Measurements from ENCODE around the gene TTC33.

The TTC33 gene

DNA sequence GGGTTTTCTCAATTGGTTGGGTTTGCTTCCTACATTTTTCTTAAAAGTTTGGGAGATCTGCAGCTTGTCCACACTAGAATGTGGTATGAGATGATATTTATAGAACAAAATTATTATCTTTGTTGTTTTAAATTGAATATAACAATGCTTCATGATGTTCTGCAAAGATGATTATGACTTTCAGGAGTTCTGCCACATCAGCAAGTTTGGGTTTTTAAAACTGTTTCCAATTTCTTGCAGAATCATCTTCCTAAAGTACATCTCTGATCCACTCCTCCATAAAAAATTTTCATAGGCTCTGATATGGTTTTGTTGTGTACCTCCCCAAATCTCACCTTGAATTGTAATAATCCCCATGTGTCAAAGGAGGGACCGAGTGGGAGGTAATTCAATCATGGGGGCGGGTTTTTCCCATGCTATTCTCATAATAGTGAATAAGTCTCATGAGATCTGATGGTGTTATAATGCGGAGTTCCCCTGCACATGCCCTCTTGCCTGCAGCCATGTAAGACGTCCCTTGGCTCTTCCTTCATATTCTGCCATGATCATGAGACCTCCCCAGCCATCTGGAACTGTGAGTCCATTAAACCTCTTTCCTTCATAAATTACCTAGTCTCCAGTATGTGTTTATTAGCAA, 195.2 kb downstream of the TTC33 start:
- DNase-seq = no peak

DNA sequence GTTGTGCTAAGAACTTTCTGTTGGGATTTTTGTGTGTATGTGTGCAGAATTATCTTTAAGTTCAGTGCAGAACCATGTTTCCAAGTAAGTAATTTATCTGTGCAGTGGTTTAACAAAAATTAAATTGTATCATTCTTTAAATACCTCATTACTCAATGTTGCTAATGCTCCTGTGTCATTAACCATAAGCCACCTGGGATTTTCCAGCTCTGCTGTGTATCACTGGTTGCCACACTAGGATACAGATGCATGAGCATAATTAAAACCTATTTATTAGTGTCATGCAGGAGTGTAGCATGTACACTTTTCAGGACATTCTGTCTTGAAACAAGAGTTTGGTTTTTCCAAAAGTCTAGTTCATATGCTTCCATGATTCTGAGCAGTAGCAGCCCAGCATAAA, 196.5 kb downstream of the TTC33 start:
- no peak for DNase-seq

- no peak for DNase-seq
Measured at GRCh38 chr5:40557501-40557900, 198.3 kb downstream of the TTC33 start.

GRCh38 chr5:40556811-40557210, 198.9 kb downstream of the TTC33 start:
- DNase-seq = no peak

DNA sequence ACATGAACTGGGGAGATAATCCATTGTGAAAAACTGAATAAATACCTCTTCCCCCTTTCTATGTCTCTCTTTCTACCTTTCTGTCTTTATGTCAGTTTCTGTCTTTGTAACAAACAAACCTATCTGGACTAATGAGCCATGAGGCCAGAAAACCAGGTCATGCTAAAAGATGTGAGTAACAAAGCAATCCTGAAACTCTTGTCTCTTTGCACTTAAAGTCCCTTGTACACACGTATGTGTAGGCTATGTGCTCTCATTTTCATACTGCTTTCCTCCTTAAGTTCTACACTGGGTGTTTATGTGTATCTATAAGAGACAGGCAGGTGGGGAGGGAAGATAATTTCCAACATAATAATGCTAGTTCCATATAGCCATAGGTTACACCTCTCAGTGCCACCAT, 199.9 kb downstream of the TTC33 start:
- no peak for DNase-seq

- DNase-seq = no peak
Measured at GRCh38 chr5:40554813-40555212, 200.9 kb downstream of the TTC33 start.

DNA sequence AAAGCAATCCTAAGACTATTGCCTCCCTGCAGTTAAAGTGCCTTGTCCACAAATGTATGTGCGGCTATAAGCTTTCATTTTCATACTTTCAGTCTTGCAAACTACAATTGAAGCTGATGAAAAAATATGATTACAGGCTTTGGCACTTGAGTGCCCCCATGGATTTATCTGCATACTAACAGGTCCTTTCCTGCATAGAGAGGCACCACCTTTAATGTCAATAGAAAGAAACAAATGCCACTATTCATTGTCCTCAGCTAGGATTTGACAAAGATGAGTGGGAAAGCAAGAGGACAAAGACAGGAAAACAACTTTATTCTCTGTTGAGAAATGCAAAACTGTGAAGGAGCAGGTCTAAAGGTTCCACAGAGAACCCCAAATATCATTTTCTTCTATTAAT, 201.7 kb downstream of the TTC33 start:
- DNase-seq = no peak

- DNase-seq = no peak
Measured at GRCh38 chr5:40552981-40553380, 202.8 kb downstream of the TTC33 start.

DNA sequence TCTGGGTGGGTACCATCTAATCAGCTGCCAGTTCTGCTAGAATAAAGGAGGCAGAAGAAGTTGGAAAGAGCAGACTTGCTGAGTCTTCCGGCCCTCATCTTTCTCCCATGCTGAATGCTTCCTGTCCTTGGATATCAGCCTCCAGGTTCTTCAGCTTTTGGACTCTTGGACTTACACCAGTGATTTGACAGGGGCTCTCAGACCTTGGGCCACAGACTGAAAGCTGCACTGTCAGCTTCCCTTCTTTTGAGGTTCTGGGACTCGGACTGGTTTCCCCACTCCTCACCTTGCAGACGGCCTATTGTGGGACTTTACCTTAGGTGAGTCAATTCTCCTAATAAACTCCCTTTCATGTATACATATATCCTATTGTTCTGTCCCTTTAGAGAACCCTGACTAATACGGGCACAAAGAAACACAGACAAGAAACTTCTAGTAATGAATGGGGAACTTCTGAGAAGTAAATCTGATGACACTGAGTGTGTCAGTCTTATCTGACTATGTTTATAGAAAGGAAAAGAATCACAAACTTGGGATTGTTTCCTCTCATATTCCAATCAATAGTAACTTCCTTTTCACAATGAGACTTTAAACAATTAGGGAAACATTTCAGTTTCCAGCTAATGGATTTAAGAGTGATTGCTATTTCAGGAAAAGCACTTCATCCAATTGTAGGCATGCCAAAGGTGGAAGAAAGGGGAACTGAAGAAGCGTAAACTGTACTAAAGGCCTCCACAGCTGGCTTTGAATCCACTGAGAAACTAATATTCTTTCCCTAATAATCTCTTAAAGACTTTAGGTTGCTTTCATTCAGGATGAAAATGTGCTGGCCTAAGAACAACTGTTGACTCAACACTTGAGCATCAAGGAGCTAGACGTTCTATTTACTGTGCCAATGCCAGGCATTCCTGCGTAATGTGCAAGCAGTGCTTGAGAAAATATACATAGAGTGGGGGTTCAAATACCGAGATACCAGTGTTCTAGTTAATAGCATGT, 204.0 kb downstream of the TTC33 start:
- no peak for DNase-seq

GRCh38 chr5:40550481-40550880, 205.3 kb downstream of the TTC33 start:
- no peak for DNase-seq

GRCh38 chr5:40549616-40550015, 206.1 kb downstream of the TTC33 start:
- no peak for DNase-seq

- no peak for DNase-seq
Measured at GRCh38 chr5:40547994-40548575, 207.7 kb downstream of the TTC33 start.

GRCh38 chr5:40547557-40547956, 208.2 kb downstream of the TTC33 start:
- DNase-seq = no peak

GRCh38 chr5:40540301-40540700, 215.5 kb downstream of the TTC33 start:
- DNase-seq = no peak

- no peak for DNase-seq
Measured at GRCh38 chr5:40524677-40525076, 231.1 kb downstream of the TTC33 start.

DNA sequence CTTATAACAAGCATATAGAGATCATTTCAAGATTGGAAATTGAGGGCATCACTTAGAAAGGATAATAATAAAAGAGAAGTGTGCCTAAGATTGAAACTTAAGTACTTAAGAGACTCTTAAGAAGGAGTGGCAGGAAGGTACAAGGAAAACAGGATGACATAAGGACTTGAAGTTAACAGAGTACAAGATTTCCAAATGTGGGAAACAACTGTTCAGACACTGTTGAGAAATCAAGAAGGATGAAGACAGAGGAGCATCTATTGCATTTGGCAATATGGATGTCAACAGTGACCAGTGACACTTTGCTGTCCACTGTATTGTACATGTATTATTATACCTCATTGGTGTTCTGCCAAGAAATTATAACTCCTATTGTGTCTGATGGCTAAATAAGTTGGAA, 233.8 kb downstream of the TTC33 start:
- DNase-seq = no peak

DNA sequence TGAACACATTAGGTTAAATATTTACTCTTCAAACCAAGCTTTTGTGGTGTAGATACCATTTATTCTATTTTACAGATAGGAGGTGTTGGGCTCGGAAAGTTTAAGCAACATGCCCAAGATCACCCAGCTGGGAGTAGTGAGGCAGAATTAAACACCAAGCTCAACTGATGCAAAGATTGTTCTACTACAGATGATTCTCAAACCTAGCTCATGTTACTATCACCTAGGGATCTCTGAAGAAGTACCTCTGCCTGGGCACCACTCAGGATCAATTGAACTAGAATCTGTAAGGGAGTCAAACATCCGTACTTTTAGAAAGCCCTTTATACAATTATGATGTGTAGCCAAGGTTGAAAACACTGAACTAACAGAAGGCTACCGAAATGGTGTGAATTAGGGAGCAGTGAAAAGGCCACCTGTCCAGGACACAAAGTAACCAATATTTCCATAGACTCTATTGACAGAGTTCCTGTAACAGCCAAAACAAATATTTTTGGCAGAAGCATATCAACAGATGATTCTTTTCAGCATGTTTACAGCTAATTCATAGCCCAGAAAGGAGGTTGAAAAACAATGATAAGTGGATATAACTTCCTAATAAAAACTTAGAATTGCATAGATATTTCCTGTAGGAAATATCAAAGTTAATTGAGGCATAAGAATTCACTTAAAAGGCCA, 234.5 kb downstream of the TTC33 start:
- DNase-seq = no peak

GRCh38 chr5:40518485-40518917, 237.3 kb downstream of the TTC33 start:
- DNase-seq = no peak

- no peak for DNase-seq
Measured at GRCh38 chr5:40515476-40515875, 240.3 kb downstream of the TTC33 start.

GRCh38 chr5:40514976-40515375, 240.8 kb downstream of the TTC33 start:
- DNase-seq = no peak

DNA sequence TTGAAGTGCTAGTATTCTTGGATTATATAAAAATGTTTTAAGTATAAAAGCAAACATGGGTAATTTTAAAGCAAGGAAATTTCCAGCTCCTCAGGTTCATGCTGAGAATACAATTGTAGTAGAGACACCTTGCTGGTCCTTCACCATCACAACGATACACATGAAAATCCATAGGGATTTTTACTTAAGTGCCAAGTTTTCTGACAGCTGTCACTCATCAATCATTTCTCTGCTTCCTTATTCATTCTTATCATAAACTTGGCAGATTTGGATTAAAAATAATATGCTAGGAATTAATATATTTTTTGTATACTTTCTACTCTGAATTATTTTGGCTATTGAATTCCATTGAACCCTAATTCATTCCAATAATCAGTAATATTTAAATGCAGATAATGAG, 244.0 kb downstream of the TTC33 start:
- DNase-seq = no peak

- DNase-seq = no peak
Measured at GRCh38 chr5:40507095-40507494, 248.7 kb downstream of the TTC33 start.

- no peak for DNase-seq
Measured at GRCh38 chr5:40505031-40505430, 250.7 kb downstream of the TTC33 start.
